ENCODE data around the gene RMND1. TPM values are rescaled to one million over a fixed set of nuclear protein-coding genes. Genes with fewer than 3 reads are reported as not detected.

RMND1 gene
- total and polyA plus RNA-seq, 2 of the 13 experiments (the other 11 are each of a cell fraction or from before 2014, with no cell fraction given) = 34.0 to 72.5 TPM

GRCh38 chr6:151389618-151390275 lies 62.2 kb downstream of the RMND1 start (continued):
- TF ChIP-seq ZNF687 (CRISPR knock-in tag; IDR thresholded peaks at IDR 0.05) (peak; percentile 94), GMEB2 (CRISPR knock-in tag; IDR thresholded peaks at IDR 0.05; ENCODE audit: low read depth) (no peak), SP140L (CRISPR knock-in tag; IDR thresholded peaks at IDR 0.05; ENCODE audit: borderline replicate concordance) (peak; percentile 64; the same call in 1 of the 2 replicates), KMT2B (CRISPR knock-in tag; IDR thresholded peaks at IDR 0.05) (peak; percentile 89), KIAA2018 (CRISPR knock-in tag; IDR thresholded peaks at IDR 0.05; ENCODE audit: borderline replicate concordance) (peak; percentile 62; the same call in 1 of the 2 replicates), PLSCR1 (CRISPR knock-in tag; IDR thresholded peaks at IDR 0.05; ENCODE audit: borderline replicate concordance) (no peak; the same call in 1 of the 2 replicates), NFE2 (CRISPR knock-in tag; IDR thresholded peaks at IDR 0.05) (no peak), DPF2 (CRISPR knock-in tag; IDR thresholded peaks at IDR 0.05; ENCODE audit: borderline replicate concordance, low read depth) (0 out of 2 replicates have a peak, but pooled peaks have one; percentile 16), FOXA1 (IDR thresholded peaks at IDR 0.05) (no peak), FOXA1 (CRISPR knock-in tag; IDR thresholded peaks at IDR 0.05) (peak; percentile 16; the same call in 1 of the 2 replicates), ZNF362 (CRISPR knock-in tag; IDR thresholded peaks at IDR 0.05; ENCODE audit: borderline replicate concordance) (no peak)

Measured in HepG2 (cell line).